GM23248 (cell line): ENCODE measurements around the gene COPS7B. TPM values are rescaled to one million over a fixed set of nuclear protein-coding genes. Genes with fewer than 3 reads are reported as not detected.

Experiments used
- DNase-seq: peaks from one replicate; pipeline ENCODE4 v3.0.0-alpha.2; 2015
- H2AFZ ChIP-seq: fragments of 200-600 bp; sonication (generic); 2 replicates; pipeline ENCODE4 v1.6.1; 2016; ENCODE audit warnings: antibody characterized with exemption
- H3F3A ChIP-seq: fragments of 200-600 bp; sonication (generic); 2 replicates; pipeline ENCODE4 v1.6.1; 2016; ENCODE audit warnings: mild to moderate bottlenecking, antibody characterized with exemption, mixed run types; ENCODE audit not compliant: insufficient read depth
- H3K27ac ChIP-seq: fragments of 200-600 bp; sonication (generic); 2 replicates; pipeline ENCODE4 v1.5.1; 2016; ENCODE audit warnings: mild to moderate bottlenecking
- H3K27me3 ChIP-seq: fragments of 200-600 bp; sonication (generic); replicated peaks from 2 replicates; pipeline ENCODE4 v1.6.1; 2016; ENCODE audit warnings: mild to moderate bottlenecking; ENCODE audit not compliant: insufficient read depth
- H3K36me3 ChIP-seq: fragments of 200-600 bp; sonication (generic); 2 replicates; pipeline ENCODE4 v1.6.1; 2016; ENCODE audit warnings: low read depth, mild to moderate bottlenecking
- H3K4me1 ChIP-seq: fragments of 200-600 bp; sonication (generic); 2 replicates; pipeline ENCODE4 v1.6.1; 2016; ENCODE audit warnings: mild to moderate bottlenecking; ENCODE audit not compliant: insufficient read depth
- H3K4me2 ChIP-seq: fragments of 200-600 bp; sonication (generic); one replicate; pipeline ENCODE4 v1.6.1; 2016; ENCODE audit warnings: mild to moderate bottlenecking; ENCODE audit not compliant: unreplicated experiment
- H3K4me3 ChIP-seq: fragments of 200-600 bp; sonication (generic); 2 replicates; pipeline ENCODE4 v1.5.1; 2016; ENCODE audit warnings: mild to moderate bottlenecking
- H3K79me2 ChIP-seq: fragments of 200-600 bp; sonication (generic); 2 replicates; pipeline ENCODE4 v1.6.1; 2016; ENCODE audit warnings: mild to moderate bottlenecking; ENCODE audit not compliant: insufficient read depth
- H3K9ac ChIP-seq: fragments of 200-600 bp; sonication (generic); 2 replicates; pipeline ENCODE4 v1.6.1; 2016; ENCODE audit warnings: mild to moderate bottlenecking
- H3K9me2 ChIP-seq: fragments of 200-600 bp; sonication (generic); 2 replicates; pipeline ENCODE4 v1.6.1; 2016; ENCODE audit warnings: mixed run types, mild to moderate bottlenecking, moderate library complexity; ENCODE audit not compliant: insufficient read depth
- H3K9me3 ChIP-seq: fragments of 200-600 bp; sonication (generic); one replicate; pipeline ENCODE4 v1.6.1; 2017; ENCODE audit warnings: low read depth
- H4K20me1 ChIP-seq: fragments of 200-600 bp; sonication (generic); 2 replicates; pipeline ENCODE4 v1.6.0; 2016; ENCODE audit not compliant: insufficient read depth
- EZH2 ChIP-seq: fragments of 200-600 bp; sonication (generic); IDR thresholded peaks from 2 replicates; pipeline ENCODE4 v1.6.1; 2018; ENCODE audit warnings: antibody characterized with exemption, mild to moderate bottlenecking; ENCODE audit not compliant: insufficient read depth, poor library complexity, severe bottlenecking
- EZH2phosphoT487 ChIP-seq: fragments of 200-600 bp; sonication (generic); IDR thresholded peaks from 2 replicates; pipeline ENCODE4 v1.6.1; 2018; ENCODE audit warnings: antibody characterized with exemption, moderate library complexity, mild to moderate bottlenecking, low read depth; ENCODE audit not compliant: insufficient read depth
- WGBS, 2 experiments: methylation state at CpG; one replicate each; pipeline ENCODE4 v1.1.6; 2015 to 2017; ENCODE audit warnings: low lambda C conversion rate in 2 of 2, low coverage in 1 of 2; ENCODE audit errors: missing lambda C conversion rate in 2 of 2; 5-methylcytosine and 5-hydroxymethylcytosine counted together
- in situ Hi-C: fragments of 300-500 bp; cut with MboI; formaldehyde crosslinking; loops from 2 replicates; pipeline ENCODE4 v1.15.0; 2020
- polyA plus RNA-seq: library from polyadenylated mRNA; unstranded; fragments of >200 nt; fragmentation: Nextera tagmentation; extraction: Ambion mirVana; gene quantifications from 2 replicates; pipeline ENCODE4 v1.2.1, GENCODE V29; 2016
- total RNA-seq: library from RNA; depleted of rRNA; stranded (reverse); fragments of >200 nt; shearing (Covaris generic); gene quantifications from 2 replicates; pipeline ENCODE4 v1.2.3, GENCODE V29; 2014

The COPS7B gene
- total and polyA plus RNA-seq, 2 experiments from 2014 or later, result 30.4 to 31.4 TPM

DNA sequence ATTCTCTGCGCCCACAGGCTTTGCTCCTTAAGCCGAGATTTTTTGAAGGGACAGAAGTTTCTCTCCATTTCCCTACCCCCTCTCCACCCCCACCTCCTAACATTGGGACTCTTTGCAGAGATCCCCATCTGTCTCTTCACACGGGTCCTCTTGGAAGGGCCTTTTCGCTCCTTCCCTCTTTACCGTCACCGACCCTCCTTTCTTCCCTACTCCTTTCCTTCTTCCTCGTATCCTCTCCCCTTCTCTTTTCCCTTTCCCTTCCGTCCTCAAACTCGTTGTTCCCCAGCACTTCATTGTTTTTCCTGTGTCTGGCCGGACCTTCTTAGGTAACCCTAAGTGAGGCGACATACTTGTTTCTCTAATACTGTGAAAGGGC lies 660 bp downstream of the COPS7B start:
- in situ Hi-C loops, result no loop called here
- H3K27ac ChIP-seq, result 0 out of 2 replicates have a peak overlapping the region, but pooled peaks have one; percentile 23

DNA sequence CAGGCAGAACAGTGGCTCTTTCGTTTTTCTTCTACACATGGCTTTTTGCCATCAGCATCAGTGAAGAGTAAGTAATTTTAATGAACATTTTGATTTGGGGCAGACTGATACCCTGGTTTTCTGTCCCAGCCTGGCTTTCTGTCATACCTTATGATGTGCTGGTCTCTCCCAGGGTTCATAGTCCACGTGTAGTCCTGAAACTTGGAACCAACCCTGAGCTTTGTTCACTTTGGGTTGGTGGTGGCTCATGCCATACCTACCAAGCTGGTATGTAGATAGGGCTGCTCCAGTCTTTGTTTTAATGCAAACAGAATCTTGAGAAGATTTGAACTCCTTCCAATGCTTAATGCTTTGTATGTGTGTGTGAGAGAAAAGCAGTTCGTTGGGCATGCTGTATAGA lies 4.9 kb downstream of the COPS7B start:
- TF ChIP-seq EZH2phosphoT487, result no peak
- TF ChIP-seq EZH2, result no peak
- in situ Hi-C loops, result no loop called here
- 83 to 84% methylated on average over 3 of the region's 3 CpGs for WGBS, 2 experiments

More for the DNA sequence above, 660 bp downstream of the COPS7B start:
- peak; percentile 14 for DNase-seq
- H4K20me1 ChIP-seq, result no peaks in the 10 kb centered on the region
- no peaks in the 10 kb centered on the region; the same call in 1 of the 2 replicates for H3K36me3 ChIP-seq
- peaks cover 94% of the 10 kb centered on the region for H3K79me2 ChIP-seq
- H3K27me3 ChIP-seq, result no peaks in the 10 kb centered on the region
- H3F3A ChIP-seq, result 0 out of 2 replicates have a peak, but pooled peaks cover 7% of the 10 kb centered on the region
- H3K9me2 ChIP-seq, result no peaks in the 10 kb centered on the region
- peak overlapping the region; percentile 82 for H3K4me3 ChIP-seq
- peak overlapping the region; percentile 79 for H3K9ac ChIP-seq
- H2AFZ ChIP-seq, result peak overlapping the region; percentile 92
- H3K9me3 ChIP-seq, result no peaks in the 10 kb centered on the region
- TF ChIP-seq EZH2 (no peak), EZH2phosphoT487 (no peak)
- 8 to 13% methylated on average over 9 to 11 of the region's 11 CpGs for WGBS, 2 experiments
- H3K4me2 ChIP-seq, result peak overlapping the region; percentile 87
- peaks cover 17% of the 10 kb centered on the region for H3K4me1 ChIP-seq

DNA sequence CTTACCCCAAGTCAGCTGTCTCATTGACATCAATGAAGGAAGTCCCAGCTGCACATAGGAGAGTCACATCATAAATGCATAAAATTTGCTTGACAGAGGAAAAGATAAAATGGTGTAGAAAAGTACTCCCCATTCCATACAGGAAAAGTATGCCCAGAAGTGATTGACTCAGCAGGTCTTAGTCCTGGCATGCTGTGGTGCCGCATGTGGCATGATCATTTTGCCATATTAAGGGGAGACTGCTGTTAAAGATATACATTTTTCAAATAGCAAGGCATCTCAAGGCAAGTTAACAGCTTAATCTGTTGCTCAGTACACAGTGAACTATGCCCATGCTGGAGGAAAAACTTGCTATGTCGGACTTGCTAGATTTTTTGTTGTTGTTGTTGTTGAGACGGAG lies 8.1 kb downstream of the COPS7B start:
- 78 to 80% methylated on average over 3 of the region's 3 CpGs for WGBS, 2 experiments
- H4K20me1 ChIP-seq, result no peaks in the 10 kb centered on the region
- peaks cover 8% of the 10 kb centered on the region; the same call in 1 of the 2 replicates for H3F3A ChIP-seq
- no peaks in the 10 kb centered on the region for H3K9me2 ChIP-seq
- H3K27me3 ChIP-seq, result no peaks in the 10 kb centered on the region
- H3K4me1 ChIP-seq, result no peaks in the 10 kb centered on the region
- H3K9ac ChIP-seq, result no peak overlapping the region
- H3K9me3 ChIP-seq, result no peaks in the 10 kb centered on the region
- no peak overlapping the region for H3K27ac ChIP-seq
- H3K4me2 ChIP-seq, result no peak overlapping the region
- DNase-seq, result no peak
- no peak overlapping the region for H3K4me3 ChIP-seq
- TF ChIP-seq EZH2 (no peak), EZH2phosphoT487 (no peak)
- H2AFZ ChIP-seq, result no peak overlapping the region
- peaks cover 65% of the 10 kb centered on the region for H3K79me2 ChIP-seq
- H3K36me3 ChIP-seq, result peaks cover 19% of the 10 kb centered on the region; the same call in 1 of the 2 replicates
- in situ Hi-C loops, result no loop called here

More for the DNA sequence above, 4.9 kb downstream of the COPS7B start:
- no peak overlapping the region for H2AFZ ChIP-seq
- H3F3A ChIP-seq, result peaks cover 8% of the 10 kb centered on the region; the same call in 1 of the 2 replicates
- no peaks in the 10 kb centered on the region for H3K9me2 ChIP-seq
- peaks cover 77% of the 10 kb centered on the region for H3K79me2 ChIP-seq
- no peaks in the 10 kb centered on the region for H3K9me3 ChIP-seq
- H3K4me2 ChIP-seq, result no peak overlapping the region
- no peak overlapping the region for H3K27ac ChIP-seq
- no peaks in the 10 kb centered on the region for H3K27me3 ChIP-seq
- H3K9ac ChIP-seq, result no peak overlapping the region
- H3K36me3 ChIP-seq, result peaks cover 4% of the 10 kb centered on the region; the same call in 1 of the 2 replicates
- no peak for DNase-seq
- peaks cover 6% of the 10 kb centered on the region for H3K4me1 ChIP-seq
- H4K20me1 ChIP-seq, result no peaks in the 10 kb centered on the region
- H3K4me3 ChIP-seq, result no peak overlapping the region

DNA sequence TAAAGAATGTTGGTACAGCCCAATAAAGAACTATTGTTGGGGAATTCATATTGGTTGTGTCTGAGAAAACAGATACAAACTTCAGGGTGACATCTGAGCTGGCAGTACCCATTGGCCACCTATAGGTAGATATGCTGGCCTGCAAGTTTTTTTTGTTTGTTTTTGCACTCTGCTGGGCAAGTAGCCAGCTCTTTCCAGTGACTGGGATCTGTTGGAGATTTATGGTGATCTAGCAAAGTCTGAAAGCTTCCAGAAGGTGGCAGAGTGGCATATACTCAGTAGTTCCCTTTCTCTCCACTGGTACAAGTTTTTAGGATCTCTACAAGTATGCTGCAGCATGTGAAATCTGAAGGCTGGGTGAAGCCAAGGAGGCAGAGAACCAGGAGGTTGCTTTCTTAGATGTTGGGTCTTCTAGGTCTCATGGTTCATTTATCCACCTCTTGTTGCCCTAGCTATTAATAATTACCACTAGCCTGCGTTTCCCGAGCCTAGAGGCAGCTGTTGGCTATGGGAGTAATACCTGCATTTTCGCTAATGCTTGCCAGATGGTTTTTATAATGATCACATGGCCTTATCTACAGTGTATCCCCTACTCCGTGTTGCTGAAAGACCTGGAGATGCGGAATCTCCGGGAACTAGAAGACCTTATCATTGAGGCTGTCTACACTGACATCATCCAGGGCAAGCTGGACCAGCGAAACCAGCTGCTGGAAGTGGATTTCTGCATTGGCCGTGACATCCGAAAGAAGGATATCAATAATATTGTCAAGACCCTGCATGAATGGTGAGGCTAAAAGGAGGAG lies 9.5 kb downstream of the COPS7B start:
- TF ChIP-seq EZH2 (no peak), EZH2phosphoT487 (no peak)
- Histone ChIP-seq H3K4me1 (no peaks in the 10 kb centered on the region), H3K9me2 (no peaks in the 10 kb centered on the region), H3K36me3 (peaks cover 28% of the 10 kb centered on the region), H3K9ac (no peak overlapping the region), H3K27ac (no peak overlapping the region), H3K79me2 (peaks cover 52% of the 10 kb centered on the region), H3F3A (peaks cover 14% of the 10 kb centered on the region; the same call in 1 of the 2 replicates), H3K9me3 (no peaks in the 10 kb centered on the region), H4K20me1 (no peaks in the 10 kb centered on the region), H2AFZ (no peak overlapping the region), H3K27me3 (no peaks in the 10 kb centered on the region), H3K4me3 (no peak overlapping the region), H3K4me2 (no peak overlapping the region)
- in situ Hi-C loops, result no loop called here
- WGBS, 2 experiments, result 77 to 83% methylated on average over 9 of the region's 9 CpGs
- DNase-seq, result peak; percentile 74
